HL-60 (cell line): ENCODE results near the gene ADAM19.

Experiments
- DNase-seq, 2 experiments: peaks; one replicate each; pipeline ENCODE4 v3.0.0-alpha.2; 2010 to 2020; ENCODE audit warnings: low read depth in 1 of 2, low spot score in 1 of 2
- H3K27ac ChIP-seq: fragments of 250-450 bp; sonication (Bioruptor Pico); replicated peaks from 2 replicates; pipeline ENCODE4 v1.5.1; 2020; ENCODE audit warnings: mild to moderate bottlenecking, moderate library complexity
- H3K27me3 ChIP-seq: fragments of 250-450 bp; sonication (Bioruptor Pico); 2 replicates; pipeline ENCODE4 v1.5.1; 2021; ENCODE audit warnings: mild to moderate bottlenecking, moderate library complexity; ENCODE audit not compliant: insufficient read depth, poor library complexity, severe bottlenecking
- H3K4me3 ChIP-seq: replicated peaks from 2 replicates; pipeline ENCODE4 v1.5.1; 2011; ENCODE audit warnings: mild to moderate bottlenecking, control low read depth, low read length; ENCODE audit not compliant: insufficient read depth
- GABPA ChIP-seq: IDR thresholded peaks from 2 replicates; pipeline ENCODE4 v1.6.1; 2012; ENCODE audit warnings: low read depth
- POLR2AphosphoS5 ChIP-seq: IDR thresholded peaks from 2 replicates; pipeline ENCODE4 v1.6.1; 2012; ENCODE audit warnings: low read depth
- SPI1 ChIP-seq: IDR thresholded peaks from 2 replicates; pipeline ENCODE4 v1.6.1; 2012; ENCODE audit warnings: low read depth, mild to moderate bottlenecking, borderline replicate concordance
- TF ChIP-seq, protein P1 (sequence below): IDR thresholded peaks from 2 replicates; pipeline ENCODE4 v1.6.1; 2012; ENCODE audit warnings: low read depth; ENCODE audit not compliant: insufficient replicate concordance
- TF ChIP-seq, protein P2 (sequence below): IDR thresholded peaks from one replicate; pipeline ENCODE4 v1.5.1; 2011; ENCODE audit warnings: low read length, control low read depth, inconsistent platforms; ENCODE audit not compliant: insufficient read depth

ADAM19 gene

DNA sequence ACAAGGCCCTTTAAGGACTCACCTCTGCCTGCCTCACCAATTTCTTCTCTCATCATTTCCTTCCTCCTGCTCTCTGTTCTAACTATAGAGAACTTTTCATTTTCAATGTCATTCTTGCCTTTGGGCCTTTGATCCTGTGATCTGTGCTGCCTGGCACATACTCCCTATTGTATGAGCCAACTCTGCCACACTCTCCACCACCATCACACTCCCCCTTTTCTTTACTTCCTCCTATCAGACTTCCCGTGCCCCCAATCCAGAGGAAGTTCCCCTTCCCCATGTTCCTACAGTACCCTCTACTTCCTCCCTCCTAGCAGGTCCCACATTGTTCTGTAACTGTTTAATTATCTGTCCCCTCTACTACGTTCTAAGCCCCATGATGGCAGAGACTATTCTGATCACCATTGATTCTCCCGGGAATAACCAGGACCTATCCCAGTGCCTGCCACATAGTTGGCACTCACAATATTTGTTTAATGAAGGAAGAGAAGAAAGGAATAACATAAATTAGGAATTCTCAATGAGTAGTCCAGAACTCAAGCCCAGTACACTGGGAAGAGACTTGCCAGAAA is 27.5 kb downstream of the ADAM19 start:
- Histone ChIP-seq H3K27ac (no peak overlapping the region), H3K4me3 (no peak overlapping the region), H3K27me3 (no peaks in the 10 kb centered on the region)
- TF ChIP-seq SPI1, result no peak
- no peak for TF ChIP-seq POLR2AphosphoS5
- TF ChIP-seq, protein P1, sequence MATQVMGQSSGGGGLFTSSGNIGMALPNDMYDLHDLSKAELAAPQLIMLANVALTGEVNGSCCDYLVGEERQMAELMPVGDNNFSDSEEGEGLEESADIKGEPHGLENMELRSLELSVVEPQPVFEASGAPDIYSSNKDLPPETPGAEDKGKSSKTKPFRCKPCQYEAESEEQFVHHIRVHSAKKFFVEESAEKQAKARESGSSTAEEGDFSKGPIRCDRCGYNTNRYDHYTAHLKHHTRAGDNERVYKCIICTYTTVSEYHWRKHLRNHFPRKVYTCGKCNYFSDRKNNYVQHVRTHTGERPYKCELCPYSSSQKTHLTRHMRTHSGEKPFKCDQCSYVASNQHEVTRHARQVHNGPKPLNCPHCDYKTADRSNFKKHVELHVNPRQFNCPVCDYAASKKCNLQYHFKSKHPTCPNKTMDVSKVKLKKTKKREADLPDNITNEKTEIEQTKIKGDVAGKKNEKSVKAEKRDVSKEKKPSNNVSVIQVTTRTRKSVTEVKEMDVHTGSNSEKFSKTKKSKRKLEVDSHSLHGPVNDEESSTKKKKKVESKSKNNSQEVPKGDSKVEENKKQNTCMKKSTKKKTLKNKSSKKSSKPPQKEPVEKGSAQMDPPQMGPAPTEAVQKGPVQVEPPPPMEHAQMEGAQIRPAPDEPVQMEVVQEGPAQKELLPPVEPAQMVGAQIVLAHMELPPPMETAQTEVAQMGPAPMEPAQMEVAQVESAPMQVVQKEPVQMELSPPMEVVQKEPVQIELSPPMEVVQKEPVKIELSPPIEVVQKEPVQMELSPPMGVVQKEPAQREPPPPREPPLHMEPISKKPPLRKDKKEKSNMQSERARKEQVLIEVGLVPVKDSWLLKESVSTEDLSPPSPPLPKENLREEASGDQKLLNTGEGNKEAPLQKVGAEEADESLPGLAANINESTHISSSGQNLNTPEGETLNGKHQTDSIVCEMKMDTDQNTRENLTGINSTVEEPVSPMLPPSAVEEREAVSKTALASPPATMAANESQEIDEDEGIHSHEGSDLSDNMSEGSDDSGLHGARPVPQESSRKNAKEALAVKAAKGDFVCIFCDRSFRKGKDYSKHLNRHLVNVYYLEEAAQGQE, result no peak
- TF ChIP-seq, protein P2, sequence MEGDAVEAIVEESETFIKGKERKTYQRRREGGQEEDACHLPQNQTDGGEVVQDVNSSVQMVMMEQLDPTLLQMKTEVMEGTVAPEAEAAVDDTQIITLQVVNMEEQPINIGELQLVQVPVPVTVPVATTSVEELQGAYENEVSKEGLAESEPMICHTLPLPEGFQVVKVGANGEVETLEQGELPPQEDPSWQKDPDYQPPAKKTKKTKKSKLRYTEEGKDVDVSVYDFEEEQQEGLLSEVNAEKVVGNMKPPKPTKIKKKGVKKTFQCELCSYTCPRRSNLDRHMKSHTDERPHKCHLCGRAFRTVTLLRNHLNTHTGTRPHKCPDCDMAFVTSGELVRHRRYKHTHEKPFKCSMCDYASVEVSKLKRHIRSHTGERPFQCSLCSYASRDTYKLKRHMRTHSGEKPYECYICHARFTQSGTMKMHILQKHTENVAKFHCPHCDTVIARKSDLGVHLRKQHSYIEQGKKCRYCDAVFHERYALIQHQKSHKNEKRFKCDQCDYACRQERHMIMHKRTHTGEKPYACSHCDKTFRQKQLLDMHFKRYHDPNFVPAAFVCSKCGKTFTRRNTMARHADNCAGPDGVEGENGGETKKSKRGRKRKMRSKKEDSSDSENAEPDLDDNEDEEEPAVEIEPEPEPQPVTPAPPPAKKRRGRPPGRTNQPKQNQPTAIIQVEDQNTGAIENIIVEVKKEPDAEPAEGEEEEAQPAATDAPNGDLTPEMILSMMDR, result no peak
- no peak for TF ChIP-seq GABPA
- no peak for DNase-seq

GRCh38 chr5:157546456-157547100 is 29.0 kb downstream of the ADAM19 start:
- Histone ChIP-seq H3K27ac (no peak overlapping the region), H3K27me3 (no peaks in the 10 kb centered on the region), H3K4me3 (no peak overlapping the region)
- no peak for TF ChIP-seq GABPA
- TF ChIP-seq POLR2AphosphoS5, result no peak
- no peak for TF ChIP-seq SPI1
- TF ChIP-seq, protein P2, result no peak
- TF ChIP-seq, protein P1, result no peak
- DNase-seq, result no peak

DNA sequence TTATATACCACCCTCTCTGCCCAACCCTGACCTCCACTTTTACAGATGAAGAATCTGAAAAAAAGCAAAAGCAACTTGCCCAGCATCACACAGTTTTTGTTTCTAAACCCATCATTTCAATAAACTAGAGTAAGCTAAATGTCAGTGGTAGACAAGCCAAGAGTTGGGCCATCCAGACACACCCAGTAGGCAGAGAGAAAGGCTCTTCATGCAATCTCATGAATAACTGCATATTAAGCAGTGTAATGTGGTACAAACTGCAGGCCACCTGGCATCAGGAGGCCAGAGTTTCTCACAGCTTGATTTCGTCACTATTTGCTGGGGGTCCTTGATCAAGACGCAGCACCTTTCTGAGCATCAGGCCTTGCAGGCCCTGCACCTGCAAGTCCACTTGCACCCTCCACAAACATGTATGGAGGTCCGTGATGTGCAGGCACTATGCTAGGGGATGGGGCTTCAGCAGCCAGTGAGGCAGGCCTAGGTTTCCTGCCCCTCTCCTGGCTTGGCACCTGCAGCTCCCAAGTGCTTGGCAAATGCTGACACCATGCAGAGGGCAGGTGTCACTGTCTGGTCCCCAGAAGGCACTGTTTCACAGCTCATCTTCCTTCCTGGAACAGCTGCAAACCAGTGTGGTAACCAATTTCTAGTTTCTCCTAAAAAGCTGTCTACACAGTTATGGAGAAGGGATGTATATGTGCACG is 29.8 kb downstream of the ADAM19 start:
- DNase-seq, result no peak
- Histone ChIP-seq H3K27ac (no peak overlapping the region), H3K4me3 (no peak overlapping the region), H3K27me3 (no peaks in the 10 kb centered on the region)
- TF ChIP-seq SPI1, result no peak
- TF ChIP-seq, protein P1, result no peak
- no peak for TF ChIP-seq GABPA
- TF ChIP-seq POLR2AphosphoS5, result no peak
- TF ChIP-seq, protein P2, result no peak
